Esophagus muscularis mucosa (tissue), 4 donors: ENCODE measurements around the gene MAML3.

Experiments
- EP300 ChIP-seq: sonication (generic); formaldehyde crosslinking; IDR thresholded peaks from one replicate; pipeline ENCODE4 v1.6.1; 2017; ENCODE audit warnings: antibody characterized with exemption
- POLR2A ChIP-seq: fragments of 450-650 bp; IDR thresholded peaks from one replicate; pipeline ENCODE4 v1.6.1; 2017; ENCODE audit warnings: antibody characterized with exemption, moderate library complexity, mild to moderate bottlenecking, low read depth
- POLR2AphosphoS5 ChIP-seq, 2 donors: sonication (generic); formaldehyde crosslinking; IDR thresholded peaks; one replicate each; pipeline ENCODE4 v1.6.1; 2017; ENCODE audit warnings: antibody characterized with exemption in 2 of 2
- TF ChIP-seq, protein P1 (sequence below), 3 experiments: fragments of 200-600 bp in 2 of 3; fragments of 450-650 bp in 1 of 3; sonication (generic) in 2 of 3; IDR thresholded peaks; one replicate each; pipeline ENCODE4 v1.5.1; 2017 to 2019; ENCODE audit warnings: antibody characterized with exemption in 3 of 3, mild to moderate bottlenecking in 2 of 3, moderate library complexity in 1 of 3

DNA sequence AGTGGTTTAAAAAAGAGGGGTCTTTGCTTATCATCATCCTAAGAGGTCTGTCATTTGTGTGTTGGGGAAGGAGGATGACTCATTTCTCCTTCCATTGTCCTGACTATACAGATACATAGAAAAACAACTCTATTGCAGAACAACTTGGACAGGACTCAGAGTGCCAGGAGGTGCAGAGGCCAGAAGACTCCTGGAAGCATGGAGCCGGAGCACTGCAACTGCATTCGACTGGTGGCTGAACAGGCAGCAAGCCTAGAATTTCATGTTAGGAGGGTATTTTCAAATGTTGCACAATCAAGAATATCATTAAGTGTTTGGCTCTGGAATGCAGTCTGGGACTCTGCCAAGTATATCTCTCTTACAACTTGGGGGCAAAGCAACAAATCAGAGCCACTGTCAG, 35.0 kb upstream of the MAML3 start:
- TF ChIP-seq, protein P1, sequence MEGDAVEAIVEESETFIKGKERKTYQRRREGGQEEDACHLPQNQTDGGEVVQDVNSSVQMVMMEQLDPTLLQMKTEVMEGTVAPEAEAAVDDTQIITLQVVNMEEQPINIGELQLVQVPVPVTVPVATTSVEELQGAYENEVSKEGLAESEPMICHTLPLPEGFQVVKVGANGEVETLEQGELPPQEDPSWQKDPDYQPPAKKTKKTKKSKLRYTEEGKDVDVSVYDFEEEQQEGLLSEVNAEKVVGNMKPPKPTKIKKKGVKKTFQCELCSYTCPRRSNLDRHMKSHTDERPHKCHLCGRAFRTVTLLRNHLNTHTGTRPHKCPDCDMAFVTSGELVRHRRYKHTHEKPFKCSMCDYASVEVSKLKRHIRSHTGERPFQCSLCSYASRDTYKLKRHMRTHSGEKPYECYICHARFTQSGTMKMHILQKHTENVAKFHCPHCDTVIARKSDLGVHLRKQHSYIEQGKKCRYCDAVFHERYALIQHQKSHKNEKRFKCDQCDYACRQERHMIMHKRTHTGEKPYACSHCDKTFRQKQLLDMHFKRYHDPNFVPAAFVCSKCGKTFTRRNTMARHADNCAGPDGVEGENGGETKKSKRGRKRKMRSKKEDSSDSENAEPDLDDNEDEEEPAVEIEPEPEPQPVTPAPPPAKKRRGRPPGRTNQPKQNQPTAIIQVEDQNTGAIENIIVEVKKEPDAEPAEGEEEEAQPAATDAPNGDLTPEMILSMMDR (IDR thresholded peaks at IDR 0.05) = no peak
- TF ChIP-seq EP300 (no peak), POLR2A (no peak), POLR2AphosphoS5 (IDR thresholded peaks at IDR 0.05) (no peak)
